Prostate gland (tissue), 2 donors: Measurements from ENCODE around the gene CAPZB.

Experiments used
- CTCF ChIP-seq, 4 experiments: fragments of 200-600 bp in 2 of 4; fragments of 450-650 bp in 2 of 4; sonication (generic) in 2 of 4; IDR thresholded peaks; 1 replicate in 3 of 4; 2 replicates in 1 of 4; pipeline ENCODE4 v1.5.1; 2016 to 2019; ENCODE audit warnings: antibody characterized with exemption in 4 of 4, mild to moderate bottlenecking in 2 of 4, moderate library complexity in 2 of 4
- POLR2A ChIP-seq: fragments of 450-650 bp; IDR thresholded peaks from one replicate; pipeline ENCODE4 v1.6.1; 2016; ENCODE audit warnings: antibody characterized with exemption, mild to moderate bottlenecking

GRCh38 chr1:19332832-19333231 lies 152.5 kb downstream of the CAPZB start:
- TF ChIP-seq POLR2A: no peak
- no peak for TF ChIP-seq CTCF (IDR thresholded peaks at IDR 0.05)
